ENCODE data around the gene LRP4. TPM values are rescaled to one million over a fixed set of nuclear protein-coding genes. Genes with fewer than 3 reads are reported as not detected.

LRP4 gene
- total and polyA plus RNA-seq, 2 of the 8 experiments (the other 6 are each of a cell fraction or from before 2014, with no cell fraction given), result 5.4 to 22.1 TPM

DNA sequence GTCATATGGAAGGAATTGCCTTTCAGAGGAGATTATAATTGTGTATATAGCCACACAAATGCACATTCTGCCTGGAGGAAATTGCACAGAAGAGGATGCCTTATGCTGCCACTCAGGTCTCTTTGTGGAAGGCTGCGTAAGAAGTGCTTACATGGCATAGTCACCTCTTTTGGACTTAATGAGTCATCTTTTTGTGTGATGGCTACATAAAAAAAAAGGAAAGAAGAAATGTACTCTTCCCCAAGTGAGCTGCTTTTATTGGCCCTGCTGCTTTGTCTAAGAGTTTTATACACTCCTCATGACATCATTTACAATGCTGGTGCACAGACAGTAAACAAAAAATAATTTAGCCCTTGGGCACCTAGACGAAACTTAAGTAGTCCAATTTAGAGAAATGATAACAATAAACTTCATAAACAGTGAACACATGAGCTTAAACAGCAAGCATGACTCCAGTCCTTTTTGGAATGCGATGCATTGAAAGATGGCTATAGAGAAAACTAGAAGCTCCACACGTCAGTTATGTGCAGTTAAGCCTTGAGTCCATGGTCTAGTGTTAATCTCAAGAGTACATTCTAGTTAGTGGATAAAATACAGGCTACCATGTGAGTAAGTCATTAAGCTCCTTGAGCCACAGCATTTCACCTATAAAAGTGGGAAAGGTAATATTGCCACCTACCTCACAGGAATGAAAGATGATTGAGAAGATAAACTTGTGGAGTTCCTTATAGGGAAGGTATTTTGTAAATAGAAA, 30.2 kb upstream of the LRP4 start:
- Histone ChIP-seq H4K91ac (replicated peaks; ENCODE audit: insufficient read length, low read length) (no peak overlapping the region), H3K9me3 (ENCODE audit: insufficient read depth in 2 of 2, low read depth in 1 of 2, low read length in 1 of 2) (no peaks in the 10 kb centered on the region), H4K8ac (ENCODE audit: extremely low read depth, insufficient read depth, low read length) (no peak overlapping the region), H3K23ac (ENCODE audit: insufficient read length) (no peak overlapping the region), H2BK12ac (ENCODE audit: low read depth, low read length) (no peak overlapping the region), H3K4me1 (replicated peaks in 1 of 4; ENCODE audit: control insufficient read depth in 3 of 4, insufficient read depth in 4 of 4, low read length in 3 of 4) (no peaks in the 10 kb centered on the region), H2BK15ac (ENCODE audit: low read length) (no peak overlapping the region), H3K79me2 (ENCODE audit: control insufficient read depth in 1 of 2, insufficient read depth in 2 of 2, low read length in 2 of 2) (no peaks in the 10 kb centered on the region), H3K36me3 (ENCODE audit: control insufficient read depth in 2 of 4, insufficient read depth in 4 of 4, low read length in 3 of 4) (no peaks in the 10 kb centered on the region), H2AK5ac (ENCODE audit: low read depth, low read length) (no peak overlapping the region), H2BK5ac (ENCODE audit: low read depth, low read length) (no peak overlapping the region), H3K18ac (ENCODE audit: extremely low read depth, low read length) (no peak overlapping the region), H3K27me3 (replicated peaks in 1 of 4; ENCODE audit: control insufficient read depth in 3 of 4, extremely low read depth in 1 of 4, insufficient read depth in 3 of 4, low read length in 3 of 4) (no peaks in the 10 kb centered on the region), H3K27ac (ENCODE audit: low read depth, low read length) (no peak overlapping the region), H3K79me1 (ENCODE audit: low read depth, low read length) (no peaks in the 10 kb centered on the region), H3K4me2 (ENCODE audit: insufficient read depth in 1 of 2, low read depth in 2 of 2, low read length in 2 of 2) (no peak overlapping the region), H4K5ac (ENCODE audit: insufficient read length, low read depth, low read length) (no peak overlapping the region), H4K20me1 (replicated peaks in 1 of 2; ENCODE audit: control insufficient read depth in 1 of 2, insufficient read depth in 2 of 2, low read length in 2 of 2) (no peaks in the 10 kb centered on the region), H3K9ac (replicated peaks in 1 of 4; ENCODE audit: extremely low read depth in 1 of 4, low read depth in 3 of 4, low read length in 3 of 4) (no peak overlapping the region), H3K14ac (ENCODE audit: insufficient read length) (no peak overlapping the region), H2BK120ac (replicated peaks; ENCODE audit: low read depth, low read length) (no peak overlapping the region), H3K4me3 (ENCODE audit: extremely low read depth in 1 of 4, insufficient read depth in 2 of 4, low read depth in 3 of 4, low read length in 4 of 4) (no peak overlapping the region), H3K23me2 (ENCODE audit: low read depth, low read length) (peaks cover 3% of the 10 kb centered on the region; the same call in 1 of the 2 replicates), H2BK20ac (ENCODE audit: low read length) (no peak overlapping the region), H3K4ac (replicated peaks; ENCODE audit: insufficient read length, low read depth, low read length) (no peak overlapping the region), H2AFZ (ENCODE audit: low read length) (no peak overlapping the region), H3K56ac (replicated peaks; ENCODE audit: insufficient read length, low read depth, low read length) (no peak overlapping the region)
- WGBS, 2 experiments (ENCODE audit: extremely low coverage in 1 of 2, insufficient coverage in 1 of 2, insufficient read length in 1 of 2, insufficient replicate concordance in 2 of 2, low coverage in 1 of 2, low lambda C conversion rate in 2 of 2, missing lambda C conversion rate in 1 of 2), result 87% methylated on average over 4 of the region's 4 CpGs; no CpG with 5 or more reads in 1 of the 2 experiments
- DNase-seq (ENCODE audit: low read depth in 1 of 2, low spot score in 2 of 2), result no peak
- ChIA-PET POLR2A (ENCODE audit: partially characterized antibody) (interaction anchor here (0.7 kb wide), 1 partner anchor 128 kb away, joined by 3 read pairs; no protein-coding TSS in a partner anchor), CTCF (ENCODE audit: partially characterized antibody) (interaction anchor here (0.6 to 2.1 kb wide), 7 partner anchors 9 to 1444 kb away, joined by 3 to 11 read pairs (median 3); no protein-coding TSS in a partner anchor)
- FAIRE-seq, result no peak
- TF ChIP-seq RAD21 (IDR thresholded peaks at IDR 0.05 in 1 of 2, conservative IDR thresholded peaks at IDR 0.05 in 1 of 2; ENCODE audit: low read depth in 2 of 2, low read length in 2 of 2), result no peak
- no peak for TF ChIP-seq CHD1 (IDR thresholded peaks at IDR 0.05; ENCODE audit: low read depth, low read length)
- no peak for TF ChIP-seq RNF2 (IDR thresholded peaks at IDR 0.05; ENCODE audit: borderline replicate concordance, low read depth, low read length, missing control alignments, poor library complexity, severe bottlenecking)
- TF ChIP-seq TEAD4 (IDR thresholded peaks at IDR 0.05; ENCODE audit: low read depth, low read length), result no peak
- no peak for TF ChIP-seq RFX5 (IDR thresholded peaks at IDR 0.05; ENCODE audit: borderline replicate concordance, low read depth, low read length)
- no peak for TF ChIP-seq RBBP5 (IDR thresholded peaks at IDR 0.05; ENCODE audit: borderline replicate concordance, low read depth, low read length)
